HG03575 (cell line): ENCODE measurements around the gene PCLAF.
"Not testable (repeated sequence)": the region's sequence is repeated elsewhere in the genome, so short reads cannot be mapped to it uniquely, and the experiment has no call there.

Experiments used
- ATAC-seq: cut with Tn5 transposase; IDR thresholded peaks from one replicate; pipeline ENCODE4 v1.9.1; 2021; ENCODE audit not compliant: unreplicated experiment, insufficient number of reproducible peaks, low FRiP score; ENCODE audit errors: extremely low read depth

PCLAF gene, protein sequence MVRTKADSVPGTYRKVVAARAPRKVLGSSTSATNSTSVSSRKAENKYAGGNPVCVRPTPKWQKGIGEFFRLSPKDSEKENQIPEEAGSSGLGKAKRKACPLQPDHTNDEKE

DNA sequence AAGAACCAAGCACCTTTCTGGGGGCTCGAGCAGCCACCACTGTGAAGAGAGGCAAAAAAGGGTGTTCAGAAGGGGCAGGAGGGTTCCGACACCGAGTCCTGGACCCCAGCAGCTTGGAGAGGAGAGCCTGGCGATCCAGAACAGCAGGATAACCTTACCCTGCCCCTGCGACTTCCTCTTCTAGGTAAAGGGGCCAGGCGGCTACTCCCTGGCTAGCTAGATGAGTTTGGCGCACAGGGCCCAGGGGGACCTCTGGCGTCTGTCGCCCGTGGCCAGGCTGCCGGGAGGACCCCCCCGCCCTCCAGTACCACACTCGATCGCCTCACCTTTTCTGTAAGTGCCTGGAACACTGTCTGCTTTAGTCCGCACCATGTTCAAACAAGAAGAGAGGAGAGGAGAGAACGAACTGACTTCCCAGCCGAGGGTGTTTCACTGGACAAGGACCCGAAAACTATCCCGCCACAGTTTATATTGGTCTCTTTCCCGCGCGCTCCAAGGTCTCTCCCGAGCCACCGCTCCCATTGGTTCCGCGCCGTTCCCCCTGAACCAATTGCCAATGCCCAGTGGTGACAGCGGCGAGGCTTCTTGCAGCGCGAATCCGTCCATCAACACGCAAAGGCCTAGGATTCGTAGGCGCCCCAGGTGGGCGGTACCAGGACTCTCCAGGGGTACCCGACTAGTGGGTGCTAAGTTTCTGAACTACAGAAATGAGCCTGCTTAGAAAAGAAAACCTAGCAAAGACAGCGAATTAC is at the start of gene PCLAF:
Gene PCLAF, minus strand, starts transcription at position 442 of the 752 bp plus-strand sequence. Its CDS starts 70 bp downstream, at position 372.
- peak; percentile 81 for ATAC-seq

GRCh38 chr15:64430000-64430735 is 48.9 kb upstream of the PCLAF start:
- no peak for ATAC-seq

GRCh38 chr15:64429448-64429847 is 48.2 kb upstream of the PCLAF start:
- ATAC-seq, result no peak

DNA sequence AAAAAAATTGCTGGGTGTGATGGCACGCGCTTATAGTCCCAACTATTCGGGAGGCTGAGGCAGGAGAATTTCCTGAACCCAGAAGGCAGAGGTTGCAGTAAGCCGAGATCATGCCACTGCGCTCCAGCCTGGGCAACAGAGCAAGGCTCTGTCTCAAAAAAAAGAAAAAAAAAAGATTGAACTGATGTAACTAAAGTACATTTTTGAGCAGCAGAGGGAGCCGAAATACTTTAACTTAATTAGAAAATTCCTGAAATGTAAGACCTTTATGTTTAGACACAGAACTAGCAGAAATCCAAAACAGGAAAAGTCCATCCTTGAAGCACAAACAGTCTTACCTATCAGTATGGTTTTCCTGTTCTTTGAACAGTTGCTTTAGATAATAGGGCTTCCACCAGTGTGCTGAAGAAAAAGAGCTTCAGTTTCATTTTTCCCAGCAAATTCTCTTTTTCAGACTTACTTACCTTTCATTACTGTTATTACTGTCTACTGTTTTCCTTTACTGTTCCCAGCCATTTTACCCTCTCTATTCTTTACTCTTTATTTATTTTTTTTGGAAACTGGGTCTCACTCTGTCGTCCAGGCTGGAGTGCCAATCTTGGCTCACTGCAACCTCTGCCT is 45.7 kb upstream of the PCLAF start:
- ATAC-seq, result no peak

DNA sequence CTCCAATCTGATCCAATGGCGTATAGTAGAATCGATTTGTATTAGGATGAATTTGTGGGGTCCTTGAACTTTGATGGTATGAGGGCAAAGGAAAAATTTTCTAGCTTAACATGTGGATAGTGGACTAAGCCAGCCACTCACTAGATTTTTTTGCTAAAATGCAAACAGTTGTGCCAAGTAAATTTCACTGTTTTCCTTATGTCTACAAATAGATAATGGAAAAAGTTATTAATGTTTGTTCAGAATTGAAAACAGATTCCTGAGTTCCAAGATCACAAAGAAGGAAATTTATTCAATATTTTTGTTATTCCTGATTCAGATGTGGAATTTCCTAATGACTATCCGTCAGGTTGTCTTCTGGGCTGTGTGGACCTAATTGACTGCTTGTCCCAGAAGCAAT is 44.0 kb upstream of the PCLAF start:
- no peak for ATAC-seq

GRCh38 chr15:64423970-64424369 is 42.7 kb upstream of the PCLAF start:
- ATAC-seq, result no peak

GRCh38 chr15:64422697-64423096 is 41.5 kb upstream of the PCLAF start:
- ATAC-seq, result no peak

DNA sequence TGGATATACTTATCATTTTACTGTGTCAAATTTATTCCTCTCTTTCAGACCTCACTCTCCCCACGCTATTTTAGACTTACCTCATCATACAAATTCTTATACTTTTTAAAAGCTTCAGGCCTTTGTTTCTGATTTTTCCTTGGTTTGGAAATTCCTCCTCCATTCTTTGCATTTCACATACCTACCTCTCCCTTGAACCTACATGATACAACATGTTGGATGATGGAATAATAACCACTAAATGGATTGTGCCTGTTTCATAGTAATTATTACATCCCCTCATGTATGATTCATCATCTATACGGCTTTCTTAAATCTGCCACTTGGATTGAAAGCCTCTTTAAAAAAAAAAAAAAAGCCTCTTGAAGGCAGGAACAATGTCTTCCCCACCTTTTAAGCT is 31.0 kb upstream of the PCLAF start:
- ATAC-seq, result no peak

GRCh38 chr15:64400583-64400982 is 19.3 kb upstream of the PCLAF start:
- ATAC-seq, result no peak

DNA sequence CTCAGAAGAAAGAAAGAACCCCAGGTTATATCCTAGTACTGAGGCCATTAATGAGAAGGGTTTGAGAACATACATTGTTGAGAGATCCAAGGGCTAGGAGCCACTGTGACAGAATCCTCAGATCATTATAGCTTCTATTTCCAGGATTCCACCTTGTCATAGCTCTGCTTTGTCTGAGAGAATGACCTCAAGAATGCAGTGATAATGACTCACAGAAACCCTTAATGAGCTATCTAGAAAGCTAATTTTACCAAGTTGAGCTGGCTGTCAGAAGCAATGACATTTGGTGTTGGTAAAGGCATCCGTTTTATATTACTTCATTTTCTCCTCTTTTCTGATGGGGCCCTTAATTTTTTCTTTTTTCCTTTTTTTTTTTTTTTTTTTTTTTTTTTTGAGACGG is 17.3 kb upstream of the PCLAF start:
- no peak for ATAC-seq

DNA sequence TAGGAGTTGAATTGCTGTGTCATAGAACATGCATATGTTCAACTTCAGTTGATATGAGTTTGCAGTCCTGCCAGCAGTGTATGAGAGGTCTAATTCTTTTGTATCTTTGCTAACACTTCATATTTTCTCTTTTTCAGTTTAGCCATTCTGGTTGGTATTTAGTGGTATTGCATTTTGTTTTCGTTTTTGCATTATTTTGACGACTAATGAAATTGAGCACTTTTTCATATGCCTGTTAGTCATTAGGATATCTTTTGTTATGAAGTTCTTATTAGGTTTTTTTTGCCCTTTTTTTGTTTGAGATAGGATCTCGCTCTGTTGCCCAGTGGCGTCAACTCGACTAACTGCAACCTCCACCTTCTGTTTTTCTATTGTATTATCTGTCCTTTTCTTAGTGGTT is 15.5 kb upstream of the PCLAF start:
- ATAC-seq, result no peak

- ATAC-seq, result not testable (repeated sequence)
Observed at GRCh38 chr15:64392471-64392870, 11.2 kb upstream of the PCLAF start.

- no peak for ATAC-seq
Observed at GRCh38 chr15:64389036-64389435, 7.8 kb upstream of the PCLAF start.

GRCh38 chr15:64387562-64388168 is 6.4 kb upstream of the PCLAF start, which contains the start of gene TRIP4:
Gene TRIP4 (plus strand): TSS chr15:64387836. CDS start chr15:64387864, 28 bp downstream.
- ATAC-seq, result peak; percentile 72

DNA sequence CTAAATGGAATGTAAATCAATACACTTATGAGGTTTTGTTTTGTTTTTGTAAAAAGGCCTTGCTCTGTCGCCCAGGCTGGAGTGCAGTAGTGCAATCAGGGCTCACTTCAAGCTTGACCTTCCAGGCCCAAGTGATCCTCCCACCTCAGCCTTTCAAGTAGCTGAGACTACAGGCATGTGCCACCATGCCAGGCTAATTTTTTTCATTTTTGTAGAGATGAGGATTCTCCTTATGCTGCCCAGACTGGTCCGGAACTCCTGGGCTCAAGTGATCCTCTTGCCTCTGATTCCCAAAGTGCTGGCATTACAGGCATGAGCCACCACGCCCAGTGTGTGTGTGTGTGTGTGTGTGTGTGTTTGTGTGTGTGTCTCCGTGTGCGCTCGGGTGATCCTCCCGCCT is 5.0 kb upstream of the PCLAF start:
- no peak for ATAC-seq

GRCh38 chr15:64383760-64384159 is 2.5 kb upstream of the PCLAF start:
- ATAC-seq, result no peak

DNA sequence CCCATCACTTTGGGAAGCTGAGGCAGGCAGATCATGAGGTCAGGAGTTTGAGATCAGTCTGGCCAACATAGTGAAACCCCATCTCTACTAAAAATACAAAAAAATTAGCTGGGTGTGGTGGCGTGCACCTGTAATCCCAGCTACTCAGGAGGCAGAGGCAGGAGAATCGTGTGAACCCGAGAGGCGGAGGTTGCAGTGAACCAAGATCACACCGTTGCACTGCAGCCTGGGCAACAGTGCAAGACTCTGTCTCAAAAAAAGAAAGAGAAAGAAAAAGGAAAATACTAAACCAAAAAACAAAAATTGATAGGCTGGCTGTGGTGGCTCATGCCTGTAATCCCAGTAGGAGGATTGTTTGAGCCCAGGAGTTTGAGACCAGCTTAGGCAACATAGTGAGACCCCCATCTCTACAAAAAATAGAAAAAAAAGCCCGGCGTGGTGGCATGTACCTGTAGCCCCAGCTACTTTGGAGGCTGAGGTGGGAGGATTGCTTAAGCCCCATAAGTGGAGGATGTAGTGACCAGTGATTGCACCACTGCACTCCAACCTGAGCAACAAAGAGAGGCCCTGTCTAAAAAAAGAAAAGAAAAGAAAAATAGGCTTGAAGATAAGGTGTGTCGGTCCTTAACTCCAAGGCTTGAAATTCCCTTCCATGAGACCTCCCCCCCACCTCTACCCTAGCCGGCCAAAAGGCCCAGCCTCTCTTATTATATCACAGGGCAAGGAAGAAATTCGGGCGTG is 941 bp downstream of the PCLAF start:
- ATAC-seq, result not testable (repeated sequence)

DNA sequence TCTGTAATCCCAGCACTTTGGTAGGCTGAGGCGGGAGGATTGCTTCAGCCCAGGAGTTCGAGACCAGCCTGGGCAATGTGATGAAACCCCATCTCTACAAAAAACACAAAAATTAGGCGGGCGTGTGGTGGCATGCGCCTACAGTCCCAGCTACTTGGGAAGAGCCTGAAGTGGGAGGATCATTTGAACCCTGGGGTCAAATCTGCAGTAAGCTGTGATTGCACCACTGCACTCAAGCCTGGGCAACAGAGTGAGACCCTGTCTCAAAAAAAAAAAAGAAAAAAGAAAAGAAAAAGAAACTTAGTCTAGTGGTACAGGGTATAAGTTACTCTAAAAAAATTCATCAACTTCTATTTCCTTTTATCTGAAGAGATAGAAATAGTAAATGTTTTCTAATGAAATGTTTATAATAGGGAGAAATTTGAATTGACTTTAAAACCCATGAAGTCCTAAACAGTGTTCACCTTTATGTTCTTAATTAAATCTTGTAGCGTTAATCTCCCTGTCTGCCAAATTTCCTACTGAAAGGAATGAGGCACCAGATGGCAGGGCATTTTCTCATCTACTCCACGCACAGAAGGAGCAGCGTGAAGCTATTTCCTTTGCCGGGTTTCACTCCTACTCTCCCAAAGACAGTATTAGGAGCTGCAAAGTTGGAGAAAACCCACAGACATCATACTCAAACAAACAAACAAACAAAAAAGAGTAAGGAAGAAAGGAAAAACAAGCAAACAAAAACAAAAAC is 1.9 kb downstream of the PCLAF start:
- no peak for ATAC-seq
